ENCODE data around the gene PHACTR1. TPM values are rescaled to one million over a fixed set of nuclear protein-coding genes. Genes with fewer than 3 reads are reported as not detected.
"Not testable (repeated sequence)": the region's sequence is repeated elsewhere in the genome, so short reads cannot be mapped to it uniquely, and the experiment has no call there.

The PHACTR1 gene
- total and polyA plus RNA-seq, 4 experiments from 2014 or later, result 0.03 to 0.44 (median 0.42) TPM

GRCh38 chr6:13308332-13308731 lies 591.8 kb downstream of the PHACTR1 start:
- Mint-ChIP-seq H3K27ac (no peak overlapping the region), H3K4me3 (no peak overlapping the region), H3K9me3 (no peaks in the 10 kb centered on the region), H3K4me1 (peaks cover 2 to 8% (median 6%) of the 10 kb centered on the region in 4 donors), H3K36me3 (peaks cover 52 to 66% of the 10 kb centered on the region in 2 donors), H3K27me3 (no peaks in the 10 kb centered on the region)
- ChIA-PET CTCF (ENCODE audit: partially characterized antibody) (no interaction called here), POLR2A (ENCODE audit: partially characterized antibody) (interaction anchor here (0.6 kb wide), 1 partner anchor 20 kb away, joined by 3 read pairs; the partner anchor contains the start of gene TBC1D7)
- Histone ChIP-seq H3K9me3 (ENCODE audit: control insufficient read depth in 1 of 2, low read length in 2 of 2) (no peaks in the 10 kb centered on the region), H3K4me1 (ENCODE audit: insufficient read depth, low read length) (peaks cover 9% of the 10 kb centered on the region), H3K27me3 (ENCODE audit: insufficient read depth, low read length) (no peaks in the 10 kb centered on the region), H3K27ac (ENCODE audit: low read depth, low read length) (no peak overlapping the region), H3K36me3 (ENCODE audit: insufficient read depth, low read length) (peaks cover 19% of the 10 kb centered on the region), H3K4me3 (ENCODE audit: low read length in 2 of 2) (no peak overlapping the region)
- DNase-seq, result no peak
- intact Hi-C loops (cut with micrococcal nuclease), result no loop called here

- intact Hi-C loops (cut with micrococcal nuclease), result no loop called here
- H3K4me1 Mint-ChIP-seq, result peaks cover 0 to 4% (median 1%) of the 10 kb centered on the region in 4 donors
- peaks cover 14% of the 10 kb centered on the region for H3K36me3 ChIP-seq (ENCODE audit: insufficient read depth, low read length)
- no peak overlapping the region for H3K27ac ChIP-seq (ENCODE audit: low read depth, low read length)
- no peak overlapping the region for H3K4me3 ChIP-seq (ENCODE audit: low read length in 2 of 2)
- POLR2A ChIA-PET (ENCODE audit: partially characterized antibody), result no interaction called here
- CTCF ChIA-PET (ENCODE audit: partially characterized antibody), result no interaction called here
- H3K27me3 Mint-ChIP-seq, result no peaks in the 10 kb centered on the region
- peaks cover 62 to 71% of the 10 kb centered on the region in 2 donors for H3K36me3 Mint-ChIP-seq
- H3K27ac Mint-ChIP-seq, result no peak overlapping the region
- H3K9me3 ChIP-seq (ENCODE audit: control insufficient read depth in 1 of 2, low read length in 2 of 2), result no peaks in the 10 kb centered on the region
- H3K27me3 ChIP-seq (ENCODE audit: insufficient read depth, low read length), result no peaks in the 10 kb centered on the region
- no peaks in the 10 kb centered on the region for H3K4me1 ChIP-seq (ENCODE audit: insufficient read depth, low read length)
- no peaks in the 10 kb centered on the region for H3K9me3 Mint-ChIP-seq
- no peak for DNase-seq
- no peak overlapping the region for H3K4me3 Mint-ChIP-seq
These were observed 594.6 kb downstream of the PHACTR1 start for GRCh38 chr6:13311155-13311554.

GRCh38 chr6:13314806-13315205 lies 598.2 kb downstream of the PHACTR1 start:
- Histone ChIP-seq H3K4me3 (ENCODE audit: low read length in 2 of 2) (no peak overlapping the region), H3K27ac (ENCODE audit: low read depth, low read length) (no peak overlapping the region), H3K36me3 (ENCODE audit: insufficient read depth, low read length) (peaks cover 33% of the 10 kb centered on the region), H3K27me3 (ENCODE audit: insufficient read depth, low read length) (no peaks in the 10 kb centered on the region), H3K9me3 (ENCODE audit: control insufficient read depth in 1 of 2, low read length in 2 of 2) (no peaks in the 10 kb centered on the region), H3K4me1 (ENCODE audit: insufficient read depth, low read length) (no peaks in the 10 kb centered on the region)
- intact Hi-C loops (cut with micrococcal nuclease), result no loop called here
- peaks cover 0 to 2% (median 0%) of the 10 kb centered on the region in 4 donors for H3K4me1 Mint-ChIP-seq
- no peaks in the 10 kb centered on the region for H3K9me3 Mint-ChIP-seq
- peaks cover 63 to 72% of the 10 kb centered on the region in 2 donors for H3K36me3 Mint-ChIP-seq
- no peaks in the 10 kb centered on the region for H3K27me3 Mint-ChIP-seq
- no peak overlapping the region for H3K27ac Mint-ChIP-seq
- H3K4me3 Mint-ChIP-seq, result no peak overlapping the region
- POLR2A ChIA-PET (ENCODE audit: partially characterized antibody), result interaction anchor here (1.0 kb wide), 1 partner anchor 13 kb away, joined by 5 read pairs; the partner anchor contains the start of gene TBC1D7
- no peak for DNase-seq
- CTCF ChIA-PET (ENCODE audit: partially characterized antibody), result no interaction called here

- H3K27ac ChIP-seq (ENCODE audit: low read depth, low read length), result no peak overlapping the region
- ChIA-PET POLR2A (ENCODE audit: partially characterized antibody) (interaction anchor here (1.4 kb wide), 1 partner anchor 12 kb away, joined by 5 read pairs; the partner anchor contains the start of gene TBC1D7), CTCF (ENCODE audit: partially characterized antibody) (no interaction called here)
- H3K27me3 ChIP-seq (ENCODE audit: insufficient read depth, low read length), result no peaks in the 10 kb centered on the region
- intact Hi-C loops (cut with micrococcal nuclease), result no loop called here
- H3K36me3 ChIP-seq (ENCODE audit: insufficient read depth, low read length), result peaks cover 43% of the 10 kb centered on the region
- no peaks in the 10 kb centered on the region for H3K9me3 Mint-ChIP-seq
- no peaks in the 10 kb centered on the region for H3K27me3 Mint-ChIP-seq
- H3K36me3 Mint-ChIP-seq, result peaks cover 72 to 81% of the 10 kb centered on the region in 2 donors
- no peak for DNase-seq
- no peak overlapping the region for H3K4me3 ChIP-seq (ENCODE audit: low read length in 2 of 2)
- H3K4me1 ChIP-seq (ENCODE audit: insufficient read depth, low read length), result no peaks in the 10 kb centered on the region
- no peaks in the 10 kb centered on the region for H3K9me3 ChIP-seq (ENCODE audit: control insufficient read depth in 1 of 2, low read length in 2 of 2)
- peak overlapping the region in 1 of 7 donors; percentile 55 for H3K27ac Mint-ChIP-seq
- no peak overlapping the region for H3K4me3 Mint-ChIP-seq
- H3K4me1 Mint-ChIP-seq, result peaks cover 0 to 2% (median 0%) of the 10 kb centered on the region in 4 donors
These were observed 599.3 kb downstream of the PHACTR1 start for GRCh38 chr6:13315896-13316295.

GRCh38 chr6:13318821-13319220 lies 602.3 kb downstream of the PHACTR1 start:
- CTCF ChIA-PET (ENCODE audit: partially characterized antibody), result no interaction called here

GRCh38 chr6:13319891-13320564 lies 603.5 kb downstream of the PHACTR1 start:
- H3K36me3 Mint-ChIP-seq, result peaks cover 81 to 82% of the 10 kb centered on the region in 2 donors
- ChIA-PET POLR2A (ENCODE audit: partially characterized antibody) (no interaction called here), CTCF (ENCODE audit: partially characterized antibody) (no interaction called here)
- intact Hi-C loops (cut with micrococcal nuclease), result loop anchor here (10.0 kb wide), 1 partner anchor 1925 kb away; the partner anchor contains the start of gene JARID2
- no peaks in the 10 kb centered on the region for H3K4me1 ChIP-seq (ENCODE audit: insufficient read depth, low read length)
- no peak overlapping the region for H3K4me3 ChIP-seq (ENCODE audit: low read length in 2 of 2)
- H3K27ac Mint-ChIP-seq, result no peak overlapping the region
- no peaks in the 10 kb centered on the region for H3K9me3 Mint-ChIP-seq
- H3K4me1 Mint-ChIP-seq, result peaks cover 0 to 2% (median 0%) of the 10 kb centered on the region in 4 donors
- H3K9me3 ChIP-seq (ENCODE audit: control insufficient read depth in 1 of 2, low read length in 2 of 2), result no peaks in the 10 kb centered on the region
- H3K36me3 ChIP-seq (ENCODE audit: insufficient read depth, low read length), result peaks cover 50% of the 10 kb centered on the region
- DNase-seq, result no peak
- no peaks in the 10 kb centered on the region for H3K27me3 ChIP-seq (ENCODE audit: insufficient read depth, low read length)
- H3K4me3 Mint-ChIP-seq, result no peak overlapping the region
- no peaks in the 10 kb centered on the region for H3K27me3 Mint-ChIP-seq
- no peak overlapping the region for H3K27ac ChIP-seq (ENCODE audit: low read depth, low read length)

More at GRCh38 chr6:13318821-13319220, 602.3 kb downstream of the PHACTR1 start:
- no peaks in the 10 kb centered on the region for H3K9me3 Mint-ChIP-seq
- intact Hi-C loops (cut with micrococcal nuclease), result no loop called here
- H3K9me3 ChIP-seq (ENCODE audit: control insufficient read depth in 1 of 2, low read length in 2 of 2), result no peaks in the 10 kb centered on the region
- peaks cover 72 to 81% of the 10 kb centered on the region in 2 donors for H3K36me3 Mint-ChIP-seq
- H3K4me3 ChIP-seq (ENCODE audit: low read length in 2 of 2), result no peak overlapping the region
- DNase-seq, result no peak
- peaks cover 43% of the 10 kb centered on the region for H3K36me3 ChIP-seq (ENCODE audit: insufficient read depth, low read length)
- no peak overlapping the region for H3K4me3 Mint-ChIP-seq
- H3K27me3 Mint-ChIP-seq, result no peaks in the 10 kb centered on the region
- H3K4me1 Mint-ChIP-seq, result peaks cover 0 to 2% (median 0%) of the 10 kb centered on the region in 4 donors
- H3K27ac ChIP-seq (ENCODE audit: low read depth, low read length), result no peak overlapping the region
- H3K4me1 ChIP-seq (ENCODE audit: insufficient read depth, low read length), result no peaks in the 10 kb centered on the region
- H3K27ac Mint-ChIP-seq, result no peak overlapping the region
- POLR2A ChIA-PET (ENCODE audit: partially characterized antibody), result interaction anchor here (0.7 kb wide), 1 partner anchor 1118 kb away, joined by 4 read pairs; no protein-coding TSS in a partner anchor
- no peaks in the 10 kb centered on the region for H3K27me3 ChIP-seq (ENCODE audit: insufficient read depth, low read length)

GRCh38 chr6:13326031-13326586 lies 609.5 kb downstream of the PHACTR1 start:
- POLR2A ChIA-PET (ENCODE audit: partially characterized antibody); H3K9me3 Mint-ChIP-seq; DNase-seq; H3K4me3 ChIP-seq (ENCODE audit: low read length in 2 of 2); H3K9me3 ChIP-seq (ENCODE audit: control insufficient read depth in 1 of 2, low read length in 2 of 2); H3K27me3 Mint-ChIP-seq; H3K27ac ChIP-seq (ENCODE audit: low read depth, low read length); H3K27me3 ChIP-seq (ENCODE audit: insufficient read depth, low read length); CTCF ChIA-PET (ENCODE audit: partially characterized antibody): not testable (repeated sequence)
- peaks cover 23% of the 10 kb centered on the region for H3K4me1 ChIP-seq (ENCODE audit: insufficient read depth, low read length)
- H3K36me3 ChIP-seq (ENCODE audit: insufficient read depth, low read length), result peaks cover 12% of the 10 kb centered on the region
- peak overlapping the region in 3 of 7 donors; percentile 13 to 64 (median 16) for H3K27ac Mint-ChIP-seq
- H3K4me1 Mint-ChIP-seq, result peaks cover 7 to 33% (median 21%) of the 10 kb centered on the region in 4 donors
- intact Hi-C loops (cut with micrococcal nuclease), result loop anchor here (10.0 kb wide), 1 partner anchor 1919 kb away; the partner anchor contains the start of gene JARID2
- peak overlapping the region in 2 of 8 donors; percentile 38 to 96 for H3K4me3 Mint-ChIP-seq
- peaks cover 32 to 41% of the 10 kb centered on the region in 2 donors for H3K36me3 Mint-ChIP-seq

All from CD4-positive, alpha-beta memory T cell (primary cell).